ENCODE data around the gene FADS2. TPM values are rescaled to one million over a fixed set of nuclear protein-coding genes. Genes with fewer than 3 reads are reported as not detected.

Gene FADS2
- total RNA-seq, 1 experiment from 2014 or later, result 14.2 TPM

DNA sequence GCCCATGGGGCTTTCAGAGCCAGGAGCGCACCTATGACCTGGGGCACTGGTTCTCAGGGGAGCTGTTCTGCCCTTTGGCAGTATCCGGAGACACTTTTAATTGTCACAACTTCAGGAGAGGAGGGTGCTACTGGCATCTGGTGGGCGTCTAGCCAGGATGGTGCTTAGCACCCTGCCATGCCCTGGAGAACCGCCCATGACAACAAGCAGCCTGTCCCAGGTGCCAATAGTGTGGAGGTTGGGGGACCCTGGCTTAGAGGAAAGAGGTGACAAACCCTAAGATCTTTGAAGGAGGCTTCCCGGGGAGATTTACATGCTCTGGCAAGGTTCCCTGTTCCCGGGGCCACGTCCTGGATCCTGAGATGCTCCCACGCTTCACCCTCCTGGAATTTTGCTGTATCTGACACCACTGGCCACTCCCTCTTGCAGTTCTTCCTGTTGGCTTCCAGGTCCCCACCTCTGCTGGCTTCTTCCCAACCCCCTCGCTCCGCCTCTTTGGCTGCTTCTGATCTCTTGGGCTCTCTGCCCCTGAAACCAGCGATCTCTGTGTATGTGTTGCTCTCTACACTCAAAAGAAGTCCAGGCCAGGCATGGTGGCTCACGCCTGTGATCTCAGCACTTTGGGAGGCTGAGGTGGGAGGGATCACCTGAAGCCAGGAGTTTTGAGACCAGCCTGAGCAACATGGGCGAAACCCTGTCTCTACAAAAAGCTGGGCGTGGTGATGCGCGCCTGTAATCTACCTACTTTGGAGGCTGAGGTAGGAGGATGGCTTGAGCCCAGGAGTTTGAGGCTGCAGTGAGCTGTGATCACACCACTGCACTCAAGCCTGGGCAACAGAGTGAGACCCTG, 32.2 kb downstream of the FADS2 start:
- Histone ChIP-seq H3K36me3 (no peaks in the 10 kb centered on the region), H3K27ac (no peak overlapping the region), H3K4me1 (no peaks in the 10 kb centered on the region), H3K9me3 (replicated peaks) (no peaks in the 10 kb centered on the region), H3K27me3 (no peaks in the 10 kb centered on the region), H3K4me3 (no peak overlapping the region)
- DNase-seq, result no peak

DNA sequence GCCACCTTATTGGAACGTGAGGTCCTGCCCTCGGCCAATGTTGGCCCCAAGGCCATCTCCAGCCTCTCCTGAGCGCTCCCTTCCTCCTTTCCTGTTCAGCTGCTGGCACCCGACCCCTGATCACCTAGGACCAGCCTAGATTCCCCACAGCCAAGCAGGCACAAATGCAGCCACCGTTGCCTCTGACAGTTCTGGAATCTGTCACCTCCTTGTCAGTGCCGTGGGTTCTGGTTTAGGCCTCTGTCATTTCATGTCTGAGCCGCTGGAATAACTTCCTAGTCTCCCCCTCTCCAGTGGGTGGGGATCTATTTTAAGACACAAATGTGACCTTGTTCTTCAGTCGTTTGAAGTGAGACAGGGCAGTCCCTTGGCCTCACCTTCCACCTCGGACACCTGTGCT, 33.5 kb downstream of the FADS2 start:
- no peak for DNase-seq
- Histone ChIP-seq H3K27ac (no peak overlapping the region), H3K36me3 (no peaks in the 10 kb centered on the region), H3K4me1 (no peaks in the 10 kb centered on the region), H3K9me3 (replicated peaks) (no peaks in the 10 kb centered on the region), H3K4me3 (no peak overlapping the region), H3K27me3 (no peaks in the 10 kb centered on the region)

DNA sequence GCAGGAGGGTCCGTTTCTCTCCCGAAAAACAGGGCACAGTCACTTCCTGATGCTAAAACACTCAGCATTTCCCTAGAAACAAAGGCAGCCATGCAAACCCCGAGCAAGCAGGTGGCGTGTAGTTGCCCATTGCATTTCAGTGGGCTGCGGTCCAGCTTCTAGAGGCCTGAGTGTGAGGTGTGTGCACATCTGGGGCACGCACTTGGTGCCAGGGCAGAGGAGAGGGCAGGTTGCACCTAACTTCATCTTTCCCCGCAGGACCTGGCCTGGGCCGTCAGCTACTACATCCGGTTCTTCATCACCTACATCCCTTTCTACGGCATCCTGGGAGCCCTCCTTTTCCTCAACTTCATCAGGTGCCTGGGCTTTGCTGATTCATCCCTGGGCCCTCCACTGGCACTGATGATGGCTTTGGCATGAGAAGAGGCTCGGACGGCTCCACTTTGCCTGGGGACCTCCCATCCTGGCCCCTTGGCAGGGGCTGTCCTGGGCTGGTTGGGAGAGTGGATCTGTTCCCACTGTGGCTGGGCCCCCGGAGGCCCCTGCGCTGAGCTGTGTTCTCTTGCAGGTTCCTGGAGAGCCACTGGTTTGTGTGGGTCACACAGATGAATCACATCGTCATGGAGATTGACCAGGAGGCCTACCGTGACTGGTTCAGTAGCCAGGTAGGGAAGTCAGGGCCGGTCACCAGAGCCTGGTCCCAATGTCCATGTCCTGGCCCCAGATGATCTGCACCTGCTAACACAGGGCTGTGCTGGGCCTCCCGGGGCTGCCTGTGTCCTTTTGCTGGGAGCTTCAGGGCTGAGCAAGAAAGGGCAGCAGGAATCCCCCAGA, 34.8 kb downstream of the FADS2 start:
- no peaks in the 10 kb centered on the region for H3K9me3 ChIP-seq (replicated peaks)
- DNase-seq, result no peak
- no peaks in the 10 kb centered on the region for H3K36me3 ChIP-seq
- no peaks in the 10 kb centered on the region for H3K4me1 ChIP-seq
- H3K27me3 ChIP-seq, result no peaks in the 10 kb centered on the region
- H3K4me3 ChIP-seq, result no peak overlapping the region
- no peak overlapping the region for H3K27ac ChIP-seq

DNA sequence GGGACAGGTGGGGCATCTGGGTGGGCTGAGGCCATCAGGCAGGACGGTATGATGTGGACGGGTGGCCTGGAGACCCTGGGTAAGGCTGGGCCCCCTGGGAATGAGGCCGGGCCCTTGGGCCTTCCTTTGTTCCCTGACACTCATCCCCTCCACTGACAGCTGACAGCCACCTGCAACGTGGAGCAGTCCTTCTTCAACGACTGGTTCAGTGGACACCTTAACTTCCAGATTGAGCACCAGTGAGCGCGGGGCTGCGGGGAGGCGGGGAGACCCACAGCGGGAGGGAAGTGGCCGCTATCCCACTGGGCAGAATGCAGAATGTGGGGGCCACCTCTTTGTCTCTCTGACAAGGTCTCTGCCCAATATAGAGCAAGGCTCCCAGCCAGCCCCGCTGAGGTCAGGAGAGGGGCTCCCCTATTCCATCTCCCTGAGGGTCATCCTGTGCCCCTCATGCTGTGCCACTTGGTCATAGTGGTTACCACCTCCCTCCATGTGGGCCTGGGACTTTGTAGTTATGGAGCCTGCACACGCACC, 35.5 kb downstream of the FADS2 start:
- Histone ChIP-seq H3K4me3 (no peak overlapping the region), H3K27me3 (no peaks in the 10 kb centered on the region), H3K9me3 (replicated peaks) (no peaks in the 10 kb centered on the region), H3K36me3 (no peaks in the 10 kb centered on the region), H3K27ac (no peak overlapping the region), H3K4me1 (no peaks in the 10 kb centered on the region)
- DNase-seq, result no peak

DNA sequence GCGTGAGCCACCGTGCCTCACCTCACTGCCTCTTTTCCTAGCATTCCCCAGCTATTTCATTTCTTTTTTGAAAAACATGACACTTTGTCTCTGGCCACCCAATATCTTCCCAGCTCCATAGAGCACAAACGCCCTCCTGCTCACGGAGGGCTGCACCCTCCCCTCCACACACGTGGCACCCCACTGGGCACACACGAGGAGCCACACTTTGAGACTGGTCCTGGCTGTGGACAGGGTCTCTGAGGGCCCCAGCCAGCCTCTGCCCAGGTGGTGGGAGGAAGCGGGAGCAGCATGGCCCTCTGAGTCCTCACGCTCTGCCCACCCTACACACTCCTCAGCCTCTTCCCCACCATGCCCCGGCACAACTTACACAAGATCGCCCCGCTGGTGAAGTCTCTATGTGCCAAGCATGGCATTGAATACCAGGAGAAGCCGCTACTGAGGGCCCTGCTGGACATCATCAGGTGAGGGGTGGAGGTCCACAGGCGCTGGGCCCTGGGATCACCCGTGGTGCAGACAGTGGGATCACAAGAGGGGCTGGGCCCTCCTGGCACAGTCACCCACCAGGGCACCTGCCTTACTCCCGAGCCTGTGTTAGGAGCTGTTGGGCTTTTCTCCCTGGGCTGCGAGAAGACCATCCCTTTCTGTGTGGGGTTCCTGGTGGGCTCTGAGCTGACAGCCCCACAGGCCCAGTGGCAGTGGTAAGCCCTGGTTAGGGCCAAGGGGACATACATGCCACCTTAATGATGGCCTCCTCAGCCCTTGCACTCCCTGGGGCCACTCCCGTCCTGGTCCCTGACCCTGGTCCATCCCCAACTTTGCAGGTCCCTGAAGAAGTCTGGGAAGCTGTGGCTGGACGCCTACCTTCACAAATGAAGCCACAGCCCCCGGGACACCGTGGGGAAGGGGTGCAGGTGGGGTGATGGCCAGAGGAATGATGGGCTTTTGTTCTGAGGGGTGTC, 37.0 kb downstream of the FADS2 start:
- H3K27ac ChIP-seq, result no peak overlapping the region
- no peaks in the 10 kb centered on the region for H3K27me3 ChIP-seq
- no peaks in the 10 kb centered on the region for H3K36me3 ChIP-seq
- H3K4me1 ChIP-seq, result no peaks in the 10 kb centered on the region
- H3K9me3 ChIP-seq (replicated peaks), result no peaks in the 10 kb centered on the region
- no peak overlapping the region for H3K4me3 ChIP-seq
- DNase-seq, result no peak

DNA sequence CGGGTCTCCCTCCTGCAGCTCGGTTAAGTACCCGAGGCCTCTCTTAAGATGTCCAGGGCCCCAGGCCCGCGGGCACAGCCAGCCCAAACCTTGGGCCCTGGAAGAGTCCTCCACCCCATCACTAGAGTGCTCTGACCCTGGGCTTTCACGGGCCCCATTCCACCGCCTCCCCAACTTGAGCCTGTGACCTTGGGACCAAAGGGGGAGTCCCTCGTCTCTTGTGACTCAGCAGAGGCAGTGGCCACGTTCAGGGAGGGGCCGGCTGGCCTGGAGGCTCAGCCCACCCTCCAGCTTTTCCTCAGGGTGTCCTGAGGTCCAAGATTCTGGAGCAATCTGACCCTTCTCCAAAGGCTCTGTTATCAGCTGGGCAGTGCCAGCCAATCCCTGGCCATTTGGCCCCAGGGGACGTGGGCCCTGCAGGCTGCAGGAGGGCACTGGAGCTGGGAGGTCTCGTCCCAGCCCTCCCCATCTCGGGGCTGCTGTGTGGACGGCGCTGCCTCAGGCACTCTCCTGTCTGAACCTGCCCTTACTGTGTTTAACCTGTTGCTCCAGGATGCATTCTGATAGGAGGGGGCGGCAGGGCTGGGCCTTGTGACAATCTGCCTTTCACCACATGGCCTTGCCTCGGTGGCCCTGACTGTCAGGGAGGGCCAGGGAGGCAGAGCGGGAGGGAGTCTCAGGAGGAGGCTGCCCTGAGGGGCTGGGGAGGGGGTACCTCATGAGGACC, 38.3 kb downstream of the FADS2 start:
- Histone ChIP-seq H3K4me1 (peaks cover 3% of the 10 kb centered on the region; the same call in 1 of the 2 replicates), H3K4me3 (no peak overlapping the region), H3K36me3 (no peaks in the 10 kb centered on the region), H3K27me3 (no peaks in the 10 kb centered on the region), H3K27ac (no peak overlapping the region), H3K9me3 (replicated peaks) (no peaks in the 10 kb centered on the region)
- DNase-seq, result no peak

DNA sequence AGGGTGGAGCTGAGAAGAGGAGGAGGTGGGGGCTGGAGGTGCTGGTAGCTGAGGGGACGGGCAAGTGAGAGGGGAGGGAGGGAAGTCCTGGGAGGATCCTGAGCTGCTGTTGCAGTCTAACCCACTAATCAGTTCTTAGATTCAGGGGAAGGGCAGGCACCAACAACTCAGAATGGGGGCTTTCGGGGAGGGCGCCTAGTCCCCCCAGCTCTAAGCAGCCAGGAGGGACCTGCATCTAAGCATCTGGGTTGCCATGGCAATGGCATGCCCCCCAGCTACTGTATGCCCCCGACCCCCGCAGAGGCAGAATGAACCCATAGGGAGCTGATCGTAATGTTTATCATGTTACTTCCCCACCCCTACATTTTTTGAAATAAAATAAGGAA, 38.9 kb downstream of the FADS2 start:
- H3K4me1 ChIP-seq, result peaks cover 3% of the 10 kb centered on the region; the same call in 1 of the 2 replicates
- no peaks in the 10 kb centered on the region for H3K36me3 ChIP-seq
- H3K4me3 ChIP-seq, result no peak overlapping the region
- DNase-seq, result no peak
- H3K27ac ChIP-seq, result no peak overlapping the region
- no peaks in the 10 kb centered on the region for H3K27me3 ChIP-seq
- H3K9me3 ChIP-seq (replicated peaks), result no peaks in the 10 kb centered on the region

DNA sequence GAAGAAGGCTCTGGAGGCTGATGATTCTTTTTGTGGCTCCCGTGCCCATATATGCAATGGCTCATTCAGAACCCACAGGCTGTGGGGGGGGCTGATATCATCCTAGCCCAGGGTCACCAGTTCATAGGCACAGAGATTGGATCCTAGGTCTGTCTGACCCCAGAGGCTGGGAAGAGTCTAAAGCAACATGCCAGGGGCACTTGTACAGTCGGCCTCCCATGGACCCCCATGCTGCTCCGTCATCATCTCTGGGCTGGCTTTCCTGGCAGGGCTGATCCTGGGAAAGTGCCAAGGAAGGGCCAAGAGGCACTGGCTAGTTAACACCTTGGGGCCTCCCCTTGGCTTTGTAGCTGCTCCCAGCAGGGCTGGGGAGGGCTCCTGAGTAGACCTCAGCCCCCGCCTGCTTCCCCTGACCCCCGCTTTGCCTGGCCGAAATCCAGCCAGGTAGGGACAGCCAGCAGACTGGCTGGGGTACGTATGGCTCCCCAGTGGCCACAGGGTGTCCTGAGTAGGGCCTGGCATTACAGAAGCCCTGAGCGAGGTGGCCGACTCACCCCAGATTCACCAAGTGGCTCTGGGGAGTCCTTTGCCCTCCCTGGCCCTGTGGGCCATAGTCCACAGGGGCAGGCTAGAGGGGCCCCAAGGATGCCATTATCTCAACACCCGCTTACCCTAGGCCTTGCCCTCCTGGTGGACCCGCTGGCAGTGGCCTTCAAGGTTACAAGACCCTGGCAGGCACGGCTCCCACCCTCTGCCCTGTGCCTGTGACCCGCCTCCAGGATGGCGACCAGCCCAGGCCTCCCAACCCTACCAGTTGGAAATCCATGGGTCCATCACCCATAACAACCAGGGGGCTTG, 40.7 kb downstream of the FADS2 start:
- peaks cover 3% of the 10 kb centered on the region; the same call in 1 of the 2 replicates for H3K4me1 ChIP-seq
- no peaks in the 10 kb centered on the region for H3K27me3 ChIP-seq
- no peak overlapping the region for H3K4me3 ChIP-seq
- H3K36me3 ChIP-seq, result peaks cover 2% of the 10 kb centered on the region; the same call in 1 of the 2 replicates
- no peak overlapping the region for H3K27ac ChIP-seq
- no peak for DNase-seq
- no peaks in the 10 kb centered on the region for H3K9me3 ChIP-seq (replicated peaks)

DNA sequence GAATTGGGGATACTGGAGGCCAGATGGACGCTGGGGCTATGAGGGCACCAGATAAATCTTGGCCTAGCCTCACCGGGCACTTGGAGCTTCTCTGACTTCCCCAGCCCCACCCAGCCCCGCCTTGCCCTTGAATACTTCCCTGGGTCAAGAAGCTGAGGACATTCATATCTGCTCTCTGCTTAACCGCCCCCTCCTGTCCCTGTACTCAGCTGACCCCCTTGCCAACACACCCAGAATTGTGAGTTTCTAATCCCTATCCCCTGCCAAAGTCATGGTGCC, 41.3 kb downstream of the FADS2 start:
- no peak overlapping the region for H3K4me3 ChIP-seq
- no peak for DNase-seq
- H3K4me1 ChIP-seq, result peaks cover 3% of the 10 kb centered on the region; the same call in 1 of the 2 replicates
- no peak overlapping the region for H3K27ac ChIP-seq
- no peaks in the 10 kb centered on the region for H3K9me3 ChIP-seq (replicated peaks)
- peaks cover 2% of the 10 kb centered on the region; the same call in 1 of the 2 replicates for H3K36me3 ChIP-seq
- H3K27me3 ChIP-seq, result no peaks in the 10 kb centered on the region

DNA sequence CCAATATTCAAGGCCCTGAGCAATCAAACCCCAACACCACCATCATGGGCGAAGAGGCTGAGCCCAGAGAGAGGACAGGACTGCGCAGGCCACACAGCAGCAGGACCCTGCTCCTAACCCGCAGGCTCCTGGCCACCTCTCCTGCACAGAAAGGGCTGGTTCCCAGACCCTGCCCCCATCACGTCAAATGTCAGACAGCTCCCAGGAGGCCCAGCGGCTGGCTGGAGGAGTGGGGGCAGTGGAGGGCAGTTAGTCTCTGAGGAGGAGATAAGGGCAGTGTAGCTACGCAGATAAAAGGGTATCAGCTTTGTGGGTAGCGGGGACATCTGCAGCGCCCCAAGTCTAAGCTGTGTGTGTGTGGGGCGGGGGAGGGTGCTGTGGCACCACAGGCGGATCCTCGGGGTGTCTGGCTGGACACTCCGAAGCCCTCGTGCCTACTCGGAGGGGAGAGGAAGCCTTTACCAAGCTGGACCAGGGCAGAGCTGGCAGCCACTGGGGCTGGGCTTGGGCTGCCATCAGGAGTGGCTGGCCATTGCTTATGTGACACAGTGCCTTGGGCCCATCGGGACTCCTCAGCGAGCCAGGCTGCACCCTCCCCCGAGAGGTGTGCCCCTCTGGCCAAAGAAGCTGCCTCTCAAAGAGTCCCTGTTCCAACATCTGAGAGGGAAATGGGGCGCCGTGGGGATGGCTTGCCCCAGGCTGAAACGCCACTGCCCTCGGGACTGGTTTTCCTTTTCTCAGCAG, 41.8 kb downstream of the FADS2 start:
- no peaks in the 10 kb centered on the region for H3K27me3 ChIP-seq
- H3K4me3 ChIP-seq, result no peak overlapping the region
- peaks cover 2% of the 10 kb centered on the region; the same call in 1 of the 2 replicates for H3K36me3 ChIP-seq
- no peak overlapping the region for H3K27ac ChIP-seq
- peaks cover 3% of the 10 kb centered on the region; the same call in 1 of the 2 replicates for H3K4me1 ChIP-seq
- DNase-seq, result no peak
- no peaks in the 10 kb centered on the region for H3K9me3 ChIP-seq (replicated peaks)

DNA sequence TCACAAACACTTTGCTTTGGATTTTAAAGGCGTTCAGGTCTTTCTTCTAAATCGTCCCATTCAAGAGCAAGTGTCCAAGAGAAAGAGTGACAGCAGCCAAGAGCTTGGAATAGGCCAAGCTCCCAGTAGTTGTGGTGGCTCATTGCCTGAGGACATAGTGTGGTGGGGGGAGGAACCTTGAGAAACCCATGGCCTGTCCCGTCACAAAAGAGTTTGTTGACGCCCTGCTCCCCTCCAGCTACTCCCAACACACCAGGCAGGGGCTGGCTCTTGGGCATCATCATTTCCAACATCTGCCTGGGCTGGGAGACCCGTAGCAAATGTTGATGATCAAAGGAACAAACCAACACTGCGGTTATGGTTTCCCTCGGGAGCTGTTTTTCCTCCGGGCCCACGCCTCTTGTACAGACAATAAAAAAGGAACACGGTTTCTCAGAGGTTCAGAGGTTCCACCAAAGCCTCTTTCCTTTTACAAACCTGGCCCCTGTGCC, 42.5 kb downstream of the FADS2 start:
- peaks cover 3% of the 10 kb centered on the region; the same call in 1 of the 2 replicates for H3K36me3 ChIP-seq
- no peaks in the 10 kb centered on the region for H3K27me3 ChIP-seq
- H3K27ac ChIP-seq, result no peak overlapping the region
- no peaks in the 10 kb centered on the region for H3K9me3 ChIP-seq (replicated peaks)
- DNase-seq, result peak; percentile 35 to 51
- H3K4me3 ChIP-seq, result no peak overlapping the region
- peaks cover 3% of the 10 kb centered on the region; the same call in 1 of the 2 replicates for H3K4me1 ChIP-seq

DNA sequence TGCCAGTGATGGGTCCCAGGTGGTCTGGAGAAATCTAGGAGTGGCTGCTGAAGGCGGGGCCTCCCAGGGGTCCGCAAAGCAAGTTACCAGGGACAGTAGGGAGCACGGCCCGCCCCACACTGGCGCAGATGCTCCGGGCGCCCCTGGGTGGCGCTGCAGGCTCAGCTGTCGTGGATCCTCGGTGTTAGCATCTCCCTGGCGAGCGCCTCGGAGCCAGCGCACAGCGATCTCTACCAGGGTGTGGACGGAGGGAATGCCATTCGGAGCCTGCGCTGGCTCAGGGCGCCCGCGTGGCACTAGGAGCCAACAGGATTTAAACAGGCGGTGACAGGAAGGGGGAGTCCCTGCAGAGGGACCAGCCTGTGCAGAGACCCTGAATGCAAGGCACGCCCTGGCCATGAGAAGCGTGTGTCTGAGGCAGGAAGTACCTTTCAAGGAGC, 43.1 kb downstream of the FADS2 start:
- no peak overlapping the region for H3K27ac ChIP-seq
- DNase-seq, result peak; percentile 84 to 87
- no peaks in the 10 kb centered on the region for H3K9me3 ChIP-seq (replicated peaks)
- no peak overlapping the region for H3K4me3 ChIP-seq
- peaks cover 3% of the 10 kb centered on the region; the same call in 1 of the 2 replicates for H3K4me1 ChIP-seq
- no peaks in the 10 kb centered on the region for H3K27me3 ChIP-seq
- H3K36me3 ChIP-seq, result peaks cover 4% of the 10 kb centered on the region; the same call in 1 of the 2 replicates

Data from SJCRH30 (cell line).